Osteocyte (in vitro differentiated cells): Measurements from ENCODE around the gene PAPLN. TPM values are rescaled to one million over a fixed set of nuclear protein-coding genes. Genes with fewer than 3 reads are reported as not detected.

Experiments used
- DNase-seq: peaks from one replicate; pipeline ENCODE4 v3.0.0; 2021; ENCODE audit warnings: mixed read lengths; ENCODE audit not compliant: unreplicated experiment; ENCODE audit errors: extremely low spot score
- H3K27ac Mint-ChIP-seq: one replicate; pipeline ENCODE4 v1.8.0; 2021; ENCODE audit warnings: mild to moderate bottlenecking, mixed read lengths; ENCODE audit not compliant: unreplicated experiment
- H3K27me3 Mint-ChIP-seq: one replicate; pipeline ENCODE4 v1.8.0; 2021; ENCODE audit warnings: mixed read lengths; ENCODE audit not compliant: unreplicated experiment
- H3K36me3 Mint-ChIP-seq: one replicate; pipeline ENCODE4 v1.8.0; 2021; ENCODE audit warnings: mixed read lengths; ENCODE audit not compliant: unreplicated experiment
- H3K4me1 Mint-ChIP-seq: one replicate; pipeline ENCODE4 v1.8.0; 2021; ENCODE audit warnings: mixed read lengths; ENCODE audit not compliant: unreplicated experiment
- H3K4me3 Mint-ChIP-seq: one replicate; pipeline ENCODE4 v1.8.0; 2021; ENCODE audit warnings: mild to moderate bottlenecking, moderate library complexity, mixed read lengths; ENCODE audit not compliant: unreplicated experiment
- H3K9me3 Mint-ChIP-seq: one replicate; pipeline ENCODE4 v1.8.0; 2021; ENCODE audit warnings: mixed read lengths; ENCODE audit not compliant: unreplicated experiment
- CTCF ChIP-seq: fragments of 200-600 bp; sonication (generic); IDR thresholded peaks from 2 replicates; pipeline ENCODE4 v1.5.0; 2021; ENCODE audit warnings: antibody characterized with exemption, mild to moderate bottlenecking, moderate library complexity
- total RNA-seq: library from RNA; stranded (reverse); gene quantifications from 2 replicates; pipeline ENCODE4 v1.2.1, GENCODE V29; 2021

The PAPLN gene
- total RNA-seq, 1 donor from 2014 or later = 44.3 TPM

DNA sequence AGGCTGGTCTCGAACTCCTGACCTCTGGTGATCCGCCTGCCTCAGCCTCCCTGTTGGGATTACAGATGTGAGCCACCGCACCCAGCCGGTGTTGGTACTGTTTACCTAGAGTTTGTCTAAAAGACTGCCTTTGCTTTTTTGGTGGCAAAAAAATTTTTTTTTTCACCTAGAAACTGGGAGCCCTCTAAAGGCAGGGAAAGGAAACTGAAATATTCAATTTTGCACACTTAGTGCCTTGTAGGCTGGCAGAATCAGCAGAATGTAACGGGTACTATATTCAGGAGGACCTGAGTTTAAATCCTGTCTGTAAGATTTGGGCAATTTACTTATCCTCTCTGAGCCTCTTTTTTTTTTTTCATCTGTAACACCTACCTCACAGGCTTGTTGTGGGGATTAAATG is 43.6 kb downstream of the PAPLN start:
- no peak for DNase-seq
- Mint-ChIP-seq H3K36me3 (peaks cover 43% of the 10 kb centered on the region), H3K27ac (no peak overlapping the region), H3K4me3 (no peak overlapping the region), H3K27me3 (no peaks in the 10 kb centered on the region), H3K9me3 (no peaks in the 10 kb centered on the region), H3K4me1 (no peaks in the 10 kb centered on the region)
- TF ChIP-seq CTCF = peak; percentile 28

- Mint-ChIP-seq H3K4me1 (no peaks in the 10 kb centered on the region), H3K9me3 (no peaks in the 10 kb centered on the region), H3K36me3 (peaks cover 37% of the 10 kb centered on the region), H3K4me3 (no peak overlapping the region), H3K27me3 (no peaks in the 10 kb centered on the region), H3K27ac (no peak overlapping the region)
- DNase-seq = no peak
- peak; percentile 56 for TF ChIP-seq CTCF
Observed at GRCh38 chr14:73283608-73284379, 46.5 kb downstream of the PAPLN start.

DNA sequence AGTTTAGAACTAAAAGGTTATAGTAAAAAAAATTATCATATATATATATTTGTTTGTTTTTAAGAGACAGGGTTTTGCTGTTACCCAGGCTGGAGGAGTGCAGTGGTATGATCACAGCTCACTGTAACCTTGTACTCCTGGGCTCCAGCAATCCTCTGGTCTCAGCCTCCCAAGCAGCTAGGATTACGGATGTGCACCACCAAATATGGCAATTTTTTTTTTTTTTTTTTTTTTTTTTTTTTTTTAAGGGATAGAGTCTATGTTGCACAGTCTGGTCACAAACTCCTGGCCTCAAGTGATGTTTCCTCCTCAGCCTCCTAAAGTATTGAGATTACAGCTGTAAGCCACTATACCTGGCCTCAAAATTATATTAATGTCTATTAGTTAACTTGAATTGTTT is 48.7 kb downstream of the PAPLN start:
- Mint-ChIP-seq H3K27me3 (no peaks in the 10 kb centered on the region), H3K27ac (no peak overlapping the region), H3K36me3 (peaks cover 25% of the 10 kb centered on the region), H3K4me3 (no peak overlapping the region), H3K9me3 (no peaks in the 10 kb centered on the region), H3K4me1 (peaks cover 2% of the 10 kb centered on the region)
- DNase-seq = no peak
- no peak for TF ChIP-seq CTCF

GRCh38 chr14:73286598-73286997 is 49.3 kb downstream of the PAPLN start:
- Mint-ChIP-seq H3K4me1 (peaks cover 2% of the 10 kb centered on the region), H3K4me3 (no peak overlapping the region), H3K36me3 (peaks cover 22% of the 10 kb centered on the region), H3K27me3 (no peaks in the 10 kb centered on the region), H3K9me3 (no peaks in the 10 kb centered on the region), H3K27ac (no peak overlapping the region)
- TF ChIP-seq CTCF = no peak
- DNase-seq = no peak

DNA sequence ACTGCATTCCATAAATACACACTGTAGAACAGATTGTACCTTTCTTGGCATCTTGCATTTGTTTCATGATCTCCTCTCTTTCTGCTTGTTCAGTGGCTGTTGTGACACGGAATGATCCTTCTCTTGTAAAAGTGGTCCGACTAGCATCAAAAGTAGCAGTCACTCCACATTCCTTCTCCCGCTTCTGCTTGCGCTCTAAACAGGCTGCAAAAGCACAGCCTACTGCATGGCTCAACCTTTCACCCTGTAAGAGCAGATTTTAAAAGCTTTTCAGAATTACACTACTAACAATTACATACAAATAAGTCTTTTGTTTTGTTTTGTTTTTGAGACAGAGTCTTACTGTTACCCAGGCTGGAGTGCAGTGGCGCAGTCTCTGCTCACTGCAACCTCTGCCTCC is 49.8 kb downstream of the PAPLN start:
- no peak overlapping the region for H3K4me3 Mint-ChIP-seq
- H3K27me3 Mint-ChIP-seq = no peaks in the 10 kb centered on the region
- H3K4me1 Mint-ChIP-seq = peaks cover 2% of the 10 kb centered on the region
- DNase-seq = no peak
- no peak overlapping the region for H3K27ac Mint-ChIP-seq
- peaks cover 19% of the 10 kb centered on the region for H3K36me3 Mint-ChIP-seq
- TF ChIP-seq CTCF = no peak
- H3K9me3 Mint-ChIP-seq = no peaks in the 10 kb centered on the region
